Liver (tissue), 9 donors: Measurements from ENCODE around the gene ARL14EPL. TPM values are rescaled to one million over a fixed set of nuclear protein-coding genes. Genes with fewer than 3 reads are reported as not detected.

ENCODE experiments used
- DNase-seq: peaks from one replicate; pipeline ENCODE4 v3.0.0-alpha.2; 2017; ENCODE audit warnings: low spot score
- H3K27ac ChIP-seq, 2 donors: one replicate each; pipeline ENCODE4 v1.7.0; 2013; ENCODE audit warnings: inconsistent platforms in 2 of 2, low read length in 2 of 2, control low read depth in 1 of 2, low read depth in 1 of 2, mild to moderate bottlenecking in 1 of 2
- H3K27me3 ChIP-seq, 4 donors: one replicate each; pipeline versions ENCODE4 v1.6.1 to v1.7.0; 2013; ENCODE audit warnings: low read length in 3 of 4, inconsistent platforms in 1 of 4, mild to moderate bottlenecking in 1 of 4, moderate library complexity in 1 of 4; ENCODE audit not compliant: control insufficient read depth in 4 of 4, insufficient read depth in 4 of 4
- H3K36me3 ChIP-seq, 4 donors: one replicate each; pipeline versions ENCODE4 v1.6.1 to v1.7.0; 2013; ENCODE audit warnings: low read length in 3 of 4, mild to moderate bottlenecking in 3 of 4, low read depth in 1 of 4, moderate library complexity in 1 of 4; ENCODE audit not compliant: control insufficient read depth in 4 of 4, insufficient read depth in 3 of 4
- H3K4me1 ChIP-seq, 4 donors: one replicate each; pipeline versions ENCODE4 v1.6.1 to v1.7.0; 2013; ENCODE audit warnings: low read length in 3 of 4, mild to moderate bottlenecking in 3 of 4, moderate library complexity in 1 of 4; ENCODE audit not compliant: control insufficient read depth in 4 of 4, insufficient read depth in 4 of 4
- H3K4me3 ChIP-seq, 3 donors: one replicate each; pipeline versions ENCODE4 v1.6.1 to v1.7.0; 2013; ENCODE audit warnings: low read length in 3 of 3, control low read depth in 1 of 3, low read depth in 1 of 3, mild to moderate bottlenecking in 1 of 3
- H3K9ac ChIP-seq, 2 donors: one replicate each; pipeline ENCODE4 v1.7.0; 2013; ENCODE audit warnings: low read length in 2 of 2, mild to moderate bottlenecking in 2 of 2, moderate library complexity in 2 of 2, control low read depth in 1 of 2, low read depth in 1 of 2
- H3K9me3 ChIP-seq, 4 donors: one replicate each; pipeline versions ENCODE4 v1.6.1 to v1.7.0; 2013; ENCODE audit warnings: low read length in 3 of 4; ENCODE audit not compliant: control insufficient read depth in 4 of 4
- FOXA1 ChIP-seq: IDR thresholded peaks from 2 replicates; pipeline ENCODE4 v1.6.1; 2016; ENCODE audit warnings: antibody characterized with exemption
- FOXA2 ChIP-seq: IDR thresholded peaks from 2 replicates; pipeline ENCODE4 v1.6.1; 2016; ENCODE audit warnings: antibody characterized with exemption
- GABPA ChIP-seq, 2 donors: IDR thresholded peaks in 1 of 2; conservative IDR thresholded peaks in 1 of 2; 2 replicates each; pipeline ENCODE4 v1.6.1; 2016; ENCODE audit warnings: antibody characterized with exemption in 2 of 2, mild to moderate bottlenecking in 1 of 2, moderate library complexity in 1 of 2
- HNF4A ChIP-seq, 2 donors: conservative IDR thresholded peaks; 2 replicates each; pipeline ENCODE4 v1.6.1; 2016; ENCODE audit warnings: antibody characterized with exemption in 2 of 2, mild to moderate bottlenecking in 2 of 2
- NR2F2 ChIP-seq: IDR thresholded peaks from 2 replicates; pipeline ENCODE4 v1.6.1; 2016; ENCODE audit warnings: antibody characterized with exemption
- RAD21 ChIP-seq, 2 donors: IDR thresholded peaks; 2 replicates each; pipeline ENCODE4 v1.6.1; 2016; ENCODE audit warnings: antibody characterized with exemption in 2 of 2, mild to moderate bottlenecking in 2 of 2
- REST ChIP-seq: IDR thresholded peaks from 2 replicates; pipeline ENCODE4 v1.6.1; 2016; ENCODE audit warnings: antibody characterized with exemption, mild to moderate bottlenecking
- RXRA ChIP-seq, 2 donors: IDR thresholded peaks; 2 replicates each; pipeline ENCODE4 v1.6.1; 2017 to 2018; ENCODE audit warnings: antibody characterized with exemption in 2 of 2, mild to moderate bottlenecking in 1 of 2
- SP1 ChIP-seq: IDR thresholded peaks from 2 replicates; pipeline ENCODE4 v1.6.1; 2018; ENCODE audit warnings: antibody characterized with exemption, mild to moderate bottlenecking
- TAF1 ChIP-seq: conservative IDR thresholded peaks from 2 replicates; pipeline ENCODE4 v1.6.1; 2016; ENCODE audit warnings: antibody characterized with exemption, mild to moderate bottlenecking
- YY1 ChIP-seq: IDR thresholded peaks from 2 replicates; pipeline ENCODE4 v1.6.1; 2016; ENCODE audit warnings: antibody characterized with exemption, mild to moderate bottlenecking
- ZBTB33 ChIP-seq: IDR thresholded peaks from 2 replicates; pipeline ENCODE4 v1.6.1; 2016; ENCODE audit warnings: antibody characterized with exemption
- WGBS: extraction: QIAGEN DNeasy Blood & Tissue Kit; methylation state at CpG from one replicate; pipeline ENCODE4 v1.1.7; 2013; 5-methylcytosine and 5-hydroxymethylcytosine counted together
- polyA plus RNA-seq, 2 donors: library from polyadenylated mRNA; stranded (reverse) in 1 of 2; unstranded in 1 of 2; fragments of 200-250 nt in 1 of 2; fragments of >200 nt in 1 of 2; fragmentation: Nextera tagmentation in 1 of 2; extraction: Ambion mirVana in 1 of 2; gene quantifications; one replicate each; pipeline versions ENCODE4 v1.2.1 to v1.2.3, GENCODE V29; 2013 to 2015
- total RNA-seq, 2 donors: library from RNA; depleted of rRNA; stranded (reverse); fragments of >200 nt; gene quantifications; one replicate each; pipeline ENCODE4 v1.2.3, GENCODE V29; 2014
- donor health status: healthy.
- donor health status: healthy.
- donor health status: healthy.
- donor health status: healthy.
- donor health status: healthy.

The ARL14EPL gene
- total and polyA plus RNA-seq, 4 donors = not detected

DNA sequence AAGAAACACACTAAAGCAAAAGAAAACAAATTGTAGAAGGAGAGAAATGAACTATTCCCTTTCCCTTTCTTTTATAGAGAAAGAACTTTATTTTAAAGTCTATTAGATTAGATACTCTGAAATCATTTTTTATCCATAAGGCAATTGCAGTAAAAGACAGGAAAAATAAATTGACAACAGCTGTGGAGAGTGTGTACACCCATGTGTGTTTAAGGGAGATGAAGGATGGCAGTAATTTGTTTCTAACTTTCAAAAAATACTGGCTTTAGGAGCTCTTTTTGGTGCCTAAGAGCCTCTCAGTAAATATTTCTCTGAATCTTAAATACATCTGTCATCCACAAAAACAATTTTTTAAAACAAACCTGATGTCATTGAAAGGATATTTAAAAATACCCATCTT is 18.3 kb upstream of the ARL14EPL start:
- no peak overlapping the region for H3K27ac ChIP-seq
- H3K4me1 ChIP-seq = no peaks in the 10 kb centered on the region
- no peaks in the 10 kb centered on the region for H3K27me3 ChIP-seq
- H3K36me3 ChIP-seq = no peaks in the 10 kb centered on the region
- no peak overlapping the region for H3K4me3 ChIP-seq
- no peak for DNase-seq
- TF ChIP-seq FOXA1 = no peak
- no peak for TF ChIP-seq RAD21 (IDR thresholded peaks at IDR 0.05)
- TF ChIP-seq RXRA (IDR thresholded peaks at IDR 0.05) = no peak
- no peak for TF ChIP-seq REST
- no peak for TF ChIP-seq ZBTB33
- TF ChIP-seq HNF4A (conservative IDR thresholded peaks at IDR 0.05) = no peak
- TF ChIP-seq FOXA2 = no peak
- no peak for TF ChIP-seq GABPA (IDR thresholded peaks at IDR 0.05 in 1 of 2, conservative IDR thresholded peaks at IDR 0.05 in 1 of 2)
- TF ChIP-seq YY1 = no peak
- no peak for TF ChIP-seq NR2F2
- no peak overlapping the region for H3K9ac ChIP-seq
- H3K9me3 ChIP-seq = no peaks in the 10 kb centered on the region

GRCh38 chr5:116023619-116024018 is 8.7 kb upstream of the ARL14EPL start:
- peaks cover 0 to 1% (median 0%) of the 10 kb centered on the region in 4 donors for H3K9me3 ChIP-seq
- H3K36me3 ChIP-seq = no peaks in the 10 kb centered on the region
- no peak overlapping the region for H3K27ac ChIP-seq
- TF ChIP-seq SP1 = no peak
- no peak for TF ChIP-seq FOXA2
- TF ChIP-seq TAF1 = no peak
- H3K4me3 ChIP-seq = no peak overlapping the region
- peaks cover 0 to 3% (median 0%) of the 10 kb centered on the region in 4 donors for H3K27me3 ChIP-seq
- DNase-seq = no peak
- H3K4me1 ChIP-seq = no peaks in the 10 kb centered on the region
- H3K9ac ChIP-seq = no peak overlapping the region

- peaks cover 0 to 1% (median 0%) of the 10 kb centered on the region in 4 donors for H3K9me3 ChIP-seq
- 95% methylated on average over 1 of the region's 1 CpG for WGBS
- DNase-seq = no peak
- H3K9ac ChIP-seq = no peak overlapping the region
- H3K36me3 ChIP-seq = no peaks in the 10 kb centered on the region
- no peak overlapping the region for H3K27ac ChIP-seq
- H3K27me3 ChIP-seq = peaks cover 0 to 4% (median 2%) of the 10 kb centered on the region in 4 donors
- no peak overlapping the region for H3K4me3 ChIP-seq
- no peak for TF ChIP-seq FOXA1
- TF ChIP-seq REST = no peak
- no peaks in the 10 kb centered on the region for H3K4me1 ChIP-seq
These were observed 6.4 kb upstream of the ARL14EPL start for GRCh38 chr5:116025866-116026265.
